HG03439 (cell line): ENCODE measurements around the gene TMCC3.
A peak's percentile ranks its signal among the peaks of the same experiment; 100 is the strongest.

Experiments used
- ATAC-seq: cut with Tn5 transposase; IDR thresholded peaks from one replicate; pipeline ENCODE4 v1.9.1; 2021; ENCODE audit warnings: mild to moderate bottlenecking, moderate library complexity; ENCODE audit not compliant: unreplicated experiment

Gene TMCC3

DNA sequence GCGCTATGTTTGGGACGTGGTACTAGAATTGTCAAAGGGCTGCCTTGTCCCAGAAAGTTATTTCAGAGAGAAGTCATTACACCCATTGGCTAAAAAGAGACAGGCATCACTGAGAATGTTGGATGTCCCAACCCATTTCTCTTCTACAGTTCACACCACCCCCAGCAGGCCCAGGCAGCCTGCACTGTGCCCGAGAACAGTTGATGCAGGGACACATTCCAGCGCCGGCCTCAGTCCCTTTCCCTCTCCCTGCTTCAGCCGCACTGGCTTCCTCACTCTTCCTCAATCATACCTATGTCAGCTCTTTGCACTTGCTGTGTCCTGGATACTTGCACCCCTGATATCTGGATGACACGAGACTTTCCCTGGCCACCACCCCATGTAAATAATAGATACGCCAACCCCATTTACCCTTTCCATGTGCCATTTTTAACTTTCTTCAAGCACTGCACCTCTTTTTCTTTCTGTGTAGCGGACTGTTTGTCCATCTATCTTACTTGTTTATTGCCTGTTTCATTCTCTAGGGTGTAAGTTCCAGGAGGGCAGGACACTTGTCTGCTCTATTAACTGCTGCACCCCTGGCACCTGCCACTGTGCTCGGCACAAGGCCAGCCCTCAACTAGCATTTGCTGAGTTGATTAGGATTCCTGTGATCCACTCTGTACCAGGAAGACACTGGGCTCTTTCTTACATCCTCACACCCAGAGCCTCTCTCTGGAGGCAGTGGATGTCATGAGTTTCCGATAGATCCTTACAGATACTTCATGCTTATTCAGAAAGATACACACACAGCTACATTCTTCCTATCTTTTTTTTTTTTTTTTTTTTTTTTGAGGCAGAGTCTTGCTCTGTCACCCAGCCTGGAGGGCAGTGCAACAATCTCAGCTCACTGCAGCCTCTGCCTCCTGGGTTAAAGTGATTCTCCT, 114.1 kb downstream of the TMCC3 start:
- ATAC-seq, result no peak

DNA sequence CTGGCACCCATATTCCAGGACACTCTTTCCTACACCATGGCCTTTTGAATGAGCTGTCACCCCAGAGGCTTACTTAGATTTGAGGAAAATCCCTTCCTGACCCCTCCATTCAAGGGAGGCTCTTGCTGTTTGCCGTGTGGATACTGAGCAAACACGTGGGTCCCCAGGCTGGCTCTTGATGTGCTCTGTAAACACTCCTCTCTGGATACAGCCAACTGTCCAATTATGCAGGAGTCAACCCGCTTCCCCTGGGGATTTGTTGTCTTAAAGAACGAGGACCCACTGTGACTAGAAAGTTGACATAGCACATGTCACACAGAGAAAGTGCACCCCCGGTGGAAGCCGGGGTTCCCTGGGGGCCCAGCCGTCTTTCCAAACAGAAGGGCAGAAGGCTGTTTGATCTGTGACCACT, 114.8 kb downstream of the TMCC3 start:
- no peak for ATAC-seq

DNA sequence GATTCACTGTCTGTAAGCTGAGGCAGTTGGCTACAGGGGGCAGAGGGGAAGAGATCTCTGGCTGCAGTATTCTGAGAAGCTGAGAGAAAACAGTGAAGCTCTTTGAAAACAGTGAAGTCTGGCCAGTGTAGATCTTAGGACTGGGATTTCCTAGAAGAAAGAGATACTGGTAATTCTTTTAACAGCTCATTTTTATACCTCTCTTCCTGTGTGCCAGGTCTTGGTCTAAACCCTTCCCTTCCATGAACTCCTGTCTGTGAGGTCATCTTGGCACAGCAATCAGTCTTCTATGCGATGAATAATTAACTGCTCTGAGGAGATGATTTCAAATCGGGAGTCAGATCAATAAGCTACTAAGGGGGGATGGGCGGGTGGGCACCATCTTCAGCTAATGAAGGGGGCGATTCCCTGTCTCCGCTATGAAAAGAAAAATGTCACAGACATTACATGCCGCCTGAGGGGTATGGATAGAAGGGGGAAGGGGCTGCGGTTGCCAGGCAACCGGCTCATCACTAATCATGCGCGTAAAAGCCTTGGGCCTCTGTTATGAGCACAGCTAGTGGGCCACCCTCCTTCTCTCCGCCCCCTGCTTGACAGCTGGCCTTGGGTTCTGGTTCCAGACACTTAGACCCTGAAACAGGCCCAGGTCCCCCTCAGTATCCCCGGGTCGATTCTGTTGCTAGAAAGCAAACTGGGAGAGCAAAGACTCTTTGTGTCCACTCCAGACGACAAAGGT, 115.4 kb downstream of the TMCC3 start:
- ATAC-seq, result no peak

DNA sequence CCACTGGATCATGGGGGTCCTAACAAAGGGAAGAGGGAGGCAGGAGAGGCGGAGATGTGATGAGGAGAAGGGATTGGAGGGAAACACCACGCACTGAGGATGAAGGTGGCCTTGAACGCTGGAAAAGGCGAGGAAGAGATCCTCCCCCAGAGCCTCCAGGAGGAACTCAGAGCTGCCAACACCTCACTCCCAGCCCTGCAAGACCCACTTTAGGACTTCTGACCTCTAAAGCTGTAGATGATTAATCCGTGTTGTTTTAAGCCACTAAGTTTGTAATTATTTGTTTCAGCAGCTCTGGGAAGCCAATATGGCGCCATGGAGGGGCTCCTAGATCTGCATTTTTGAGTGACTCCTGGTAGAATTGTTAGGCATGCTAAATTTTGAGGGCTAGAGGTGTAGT, 116.1 kb downstream of the TMCC3 start:
- no peak for ATAC-seq

DNA sequence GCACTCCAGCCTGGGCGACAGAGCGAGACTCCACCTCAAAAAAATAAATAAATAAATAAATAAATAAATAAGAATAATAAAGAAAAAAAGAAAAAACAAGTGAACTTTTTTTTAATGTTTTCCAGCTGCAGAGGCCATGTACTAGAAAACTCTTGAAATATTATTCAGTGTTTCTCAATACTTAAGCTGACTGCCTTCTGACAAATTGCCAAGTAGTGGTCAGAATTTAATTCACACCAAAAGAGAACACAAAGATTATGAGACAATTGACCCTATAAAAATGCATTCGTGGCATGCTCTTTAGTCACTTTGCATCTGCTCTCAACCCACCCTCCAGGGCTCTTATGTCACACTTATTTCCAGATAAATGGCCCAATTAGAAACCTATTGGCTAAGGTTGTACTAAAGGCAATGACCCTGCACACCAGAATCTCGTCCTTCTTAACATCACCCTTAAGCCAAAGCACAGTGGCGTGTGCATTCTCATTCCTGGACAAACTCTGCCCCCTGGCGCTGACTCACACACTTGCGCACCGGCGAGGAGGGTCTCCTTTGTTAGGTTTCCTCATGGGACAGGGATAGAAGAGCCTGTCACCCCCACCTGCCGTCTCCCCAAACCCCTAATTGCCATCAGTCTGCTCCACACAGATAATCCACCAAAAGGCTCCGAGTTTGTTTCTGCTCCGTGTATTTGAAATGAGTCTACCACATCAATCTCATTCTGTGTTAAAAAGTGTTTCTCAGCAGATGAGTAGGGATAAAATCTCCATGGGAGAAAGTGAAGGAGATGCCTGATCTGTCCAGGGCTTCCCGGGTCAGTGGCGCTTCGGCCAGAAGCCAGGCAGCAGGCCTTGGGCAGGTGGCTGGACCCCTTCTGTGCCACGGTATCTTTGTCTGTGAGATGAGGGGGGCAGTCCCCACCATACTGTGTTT, 117.6 kb downstream of the TMCC3 start:
- peak; percentile 71 for ATAC-seq

DNA sequence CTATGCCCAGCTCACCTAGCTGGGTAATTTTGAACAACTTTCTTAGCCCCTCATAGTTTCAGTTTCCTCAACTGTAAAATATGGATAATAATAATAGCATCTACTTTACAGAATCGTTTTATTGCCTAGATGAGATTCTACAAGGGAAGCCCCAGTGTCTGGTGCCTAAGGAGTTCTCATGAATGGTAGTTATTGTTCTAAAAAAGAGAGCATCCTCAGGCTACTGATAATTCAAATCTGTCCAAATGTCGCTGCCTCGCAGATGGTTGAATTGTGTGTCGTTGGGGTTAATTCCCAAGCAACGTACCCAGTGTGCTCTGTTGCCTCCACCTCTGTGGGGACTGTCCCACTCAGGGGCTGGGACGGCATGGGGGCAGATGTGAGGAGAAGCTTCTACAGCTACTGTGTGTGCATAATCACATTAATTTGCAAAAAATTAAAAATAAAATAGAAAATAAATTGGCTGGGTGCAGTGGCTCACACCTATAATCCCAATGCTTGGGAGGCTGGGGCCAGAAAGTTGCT, 119.1 kb downstream of the TMCC3 start:
- no peak for ATAC-seq

DNA sequence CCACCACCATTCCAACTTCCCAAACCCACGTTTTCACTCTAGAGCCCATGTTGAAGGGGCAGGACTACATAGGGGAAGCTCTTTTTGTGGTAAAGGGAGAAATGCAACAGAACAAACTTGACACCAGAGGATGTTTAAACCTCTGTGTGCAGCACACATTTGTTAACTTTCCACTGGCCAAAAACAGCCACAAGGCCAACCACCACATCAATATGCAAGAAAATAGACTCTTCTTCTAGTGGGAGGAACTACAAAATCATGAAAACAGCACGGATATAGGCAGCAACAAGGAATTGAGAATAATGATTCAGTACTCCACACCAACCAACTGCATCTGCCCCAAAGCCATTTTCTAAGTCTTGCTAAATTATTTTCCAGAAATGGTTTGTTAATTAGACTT, 124.4 kb downstream of the TMCC3 start:
- ATAC-seq, result no peak
